GM20431 (cell line): Measurements from ENCODE around the gene HNF1A.

Experiments
- in situ Hi-C: fragments of 300-500 bp; cut with MseI, MboI; formaldehyde crosslinking; loops from one replicate; pipeline ENCODE4 v1.15.0; 2020; ENCODE audit warnings: low sequenced_read_pairs; ENCODE audit not compliant: unreplicated experiment

HNF1A gene

DNA sequence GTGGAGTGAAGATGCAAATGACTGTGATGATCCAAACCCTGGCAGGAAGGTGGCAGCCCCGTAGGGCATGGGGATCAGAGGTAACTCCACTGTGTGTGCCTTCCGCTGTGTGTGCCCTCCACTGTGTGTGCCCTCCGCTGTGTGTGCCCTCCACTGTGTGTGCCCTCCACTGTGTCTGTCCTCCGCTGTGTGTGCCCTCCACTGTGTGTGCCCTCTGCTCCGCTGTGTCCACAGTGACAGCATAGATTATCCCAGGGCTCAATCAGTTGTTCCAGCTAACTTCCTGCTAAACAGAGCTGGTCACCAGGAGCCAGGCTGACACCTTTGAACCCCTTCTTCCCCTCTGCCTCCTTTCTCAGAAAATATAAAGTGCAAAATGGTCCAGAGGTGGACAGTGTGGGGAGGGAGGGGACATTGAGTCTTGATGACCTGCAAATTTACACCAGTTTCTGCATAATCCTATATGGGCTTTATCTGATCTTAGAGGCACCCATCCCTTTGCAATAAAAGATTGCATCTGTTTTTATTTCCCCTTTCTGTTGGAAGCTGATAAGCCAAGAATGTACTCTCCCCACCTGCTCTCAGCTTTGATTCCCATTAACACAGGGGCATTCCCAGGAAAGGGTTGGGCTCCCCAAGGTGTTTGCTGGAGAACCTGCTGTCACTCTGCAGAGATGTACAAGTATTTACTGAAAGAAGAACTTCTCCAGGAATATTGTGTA lies 21.6 kb upstream of the HNF1A start:
- in situ Hi-C loops = no loop called here

GRCh38 chr12:120959111-120959878 lies 19.0 kb upstream of the HNF1A start:
- in situ Hi-C loops = no loop called here

DNA sequence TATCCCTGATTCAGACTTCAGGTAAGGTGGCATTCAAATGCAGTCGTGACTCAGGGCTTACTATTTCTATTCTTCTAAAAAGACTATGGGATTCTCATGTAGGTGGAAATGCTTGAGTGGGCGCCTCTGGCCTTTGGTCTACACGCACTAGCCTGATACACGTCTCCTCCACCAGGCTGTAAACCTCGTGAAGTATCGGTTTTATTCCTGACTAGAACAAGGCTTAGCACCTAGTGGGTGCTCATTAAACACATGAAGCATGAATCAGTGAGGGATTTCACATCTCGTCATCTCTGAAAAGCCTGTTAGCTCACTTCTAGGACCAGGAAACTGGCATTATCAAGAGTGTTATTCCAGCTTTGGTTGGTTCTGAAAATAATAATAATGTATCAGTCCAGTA lies 17.7 kb upstream of the HNF1A start:
- in situ Hi-C loops = no loop called here

DNA sequence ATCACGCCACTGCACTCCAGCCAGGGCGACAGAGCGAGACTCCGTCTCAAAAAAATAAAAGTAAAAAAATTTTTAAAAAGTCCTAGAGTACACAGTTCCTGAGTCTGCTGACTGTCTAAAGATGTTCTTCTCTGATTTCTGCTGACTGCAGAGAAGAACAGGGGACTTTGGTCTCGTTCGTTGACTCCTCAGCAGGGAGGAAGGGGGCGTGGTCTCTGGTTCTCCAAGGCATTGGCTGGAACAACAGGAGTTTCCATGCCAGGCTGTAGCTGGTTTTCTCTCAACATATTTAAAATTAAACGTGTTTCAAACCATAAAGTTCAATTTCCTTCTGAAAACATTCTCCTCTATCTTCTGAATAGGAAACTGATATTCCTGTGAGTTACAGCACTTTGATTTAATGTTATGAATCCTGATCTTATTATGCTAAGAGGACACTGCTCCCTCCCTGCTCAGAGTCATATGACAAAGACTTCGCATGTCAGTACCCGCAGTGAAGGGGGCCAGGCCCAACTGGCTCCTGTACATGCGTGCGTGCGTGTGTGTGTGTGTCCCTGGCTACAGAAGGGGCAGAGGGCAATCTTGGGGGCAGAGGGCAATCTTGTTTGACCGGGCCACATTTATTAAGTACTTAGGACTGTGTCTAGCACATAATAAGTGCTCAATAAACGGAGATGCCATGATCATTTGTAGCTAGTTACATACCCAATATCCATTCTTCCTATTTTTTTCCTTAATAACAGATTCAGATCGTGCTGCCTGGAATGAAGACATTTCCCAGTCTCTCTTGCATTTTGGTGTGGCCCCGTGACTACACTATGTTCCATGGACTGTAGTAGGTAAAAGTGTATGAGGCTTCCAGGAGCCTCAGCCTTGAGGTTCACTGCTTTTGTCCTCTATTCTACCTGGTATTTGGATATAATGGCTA lies 16.5 kb upstream of the HNF1A start:
- in situ Hi-C loops = no loop called here

GRCh38 chr12:120962532-120963020 lies 15.8 kb upstream of the HNF1A start:
- in situ Hi-C loops = no loop called here

GRCh38 chr12:120964298-120964697 lies 14.0 kb upstream of the HNF1A start:
- in situ Hi-C loops = no loop called here

- in situ Hi-C loops = no loop called here
These were observed 12.7 kb upstream of the HNF1A start for GRCh38 chr12:120965534-120966091.

GRCh38 chr12:120970310-120970709 lies 8.0 kb upstream of the HNF1A start:
- in situ Hi-C loops = no loop called here

GRCh38 chr12:120971299-120972180 lies 6.8 kb upstream of the HNF1A start:
- in situ Hi-C loops = no loop called here

DNA sequence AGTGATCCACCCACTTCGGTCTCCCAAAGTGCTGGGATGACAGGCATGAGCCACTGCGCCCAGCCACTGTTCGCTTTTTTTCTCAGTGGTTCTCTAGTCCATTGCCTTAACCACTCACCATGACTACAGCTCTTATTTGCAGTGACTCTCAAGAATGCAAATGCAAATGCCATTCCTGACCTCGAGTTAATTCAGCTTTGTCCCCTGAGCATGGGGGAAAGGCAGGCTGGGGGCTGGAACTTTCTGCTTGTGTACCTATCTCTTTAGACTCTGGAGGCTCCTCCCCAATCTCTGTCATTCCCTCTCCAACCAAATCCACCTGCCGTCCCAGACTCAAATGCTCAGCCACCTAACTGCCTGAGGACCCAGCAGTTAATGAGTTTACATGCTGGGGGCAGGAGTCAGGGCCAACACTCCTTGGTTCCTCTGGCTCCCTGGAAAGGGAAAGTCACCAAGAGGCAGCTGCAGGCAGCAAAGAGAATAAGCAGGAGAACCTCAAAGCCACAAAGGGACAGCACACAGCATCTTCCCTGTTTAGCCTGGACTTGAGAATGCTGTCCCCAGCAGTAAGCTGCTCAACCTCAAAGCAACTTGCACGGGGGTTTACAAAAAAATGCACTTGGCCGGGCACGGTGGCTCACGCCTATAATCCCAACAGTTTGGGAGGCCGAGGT lies 5.3 kb upstream of the HNF1A start:
- in situ Hi-C loops = no loop called here

DNA sequence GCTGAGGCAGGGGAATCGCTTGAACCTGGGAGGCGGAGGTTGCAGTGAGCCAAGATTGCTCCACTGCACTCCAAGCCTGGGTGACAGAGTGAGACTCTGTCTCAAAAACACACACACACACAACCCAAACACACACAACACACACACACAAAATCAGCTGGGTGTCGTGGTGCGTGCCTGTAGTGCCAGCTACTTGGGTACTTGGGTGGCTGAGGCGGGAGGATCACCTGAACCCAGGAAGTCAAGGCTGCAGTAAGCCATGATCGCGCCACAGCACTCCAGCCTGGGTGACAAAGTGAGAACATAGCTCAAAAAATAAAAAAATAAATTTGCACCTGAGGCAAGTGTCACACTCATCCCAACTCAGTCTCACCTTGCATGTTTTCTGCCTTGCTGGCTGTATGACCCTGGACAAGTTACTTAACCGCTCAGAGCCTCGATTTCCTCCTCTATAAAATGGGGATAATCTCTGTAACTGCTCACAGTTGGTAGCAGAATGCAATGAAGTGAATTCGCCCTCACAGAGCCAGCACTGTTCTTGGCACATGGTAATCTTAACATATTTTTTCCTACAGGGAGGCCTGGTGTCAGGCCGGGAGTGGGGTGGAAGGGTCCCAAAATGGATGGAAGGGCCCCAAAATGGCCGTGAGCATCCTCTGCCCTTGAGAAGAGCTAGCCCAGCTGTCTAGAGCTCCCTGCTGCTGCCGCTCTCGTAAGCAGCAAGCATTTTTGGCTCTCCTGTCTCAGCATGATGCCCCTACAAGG lies 630 bp upstream of the HNF1A start:
- in situ Hi-C loops = no loop called here

GRCh38 chr12:120979220-120979861 lies 998 bp downstream of the HNF1A start:
- in situ Hi-C loops = no loop called here

GRCh38 chr12:120979862-120980696 lies 1.7 kb downstream of the HNF1A start:
- in situ Hi-C loops = no loop called here

DNA sequence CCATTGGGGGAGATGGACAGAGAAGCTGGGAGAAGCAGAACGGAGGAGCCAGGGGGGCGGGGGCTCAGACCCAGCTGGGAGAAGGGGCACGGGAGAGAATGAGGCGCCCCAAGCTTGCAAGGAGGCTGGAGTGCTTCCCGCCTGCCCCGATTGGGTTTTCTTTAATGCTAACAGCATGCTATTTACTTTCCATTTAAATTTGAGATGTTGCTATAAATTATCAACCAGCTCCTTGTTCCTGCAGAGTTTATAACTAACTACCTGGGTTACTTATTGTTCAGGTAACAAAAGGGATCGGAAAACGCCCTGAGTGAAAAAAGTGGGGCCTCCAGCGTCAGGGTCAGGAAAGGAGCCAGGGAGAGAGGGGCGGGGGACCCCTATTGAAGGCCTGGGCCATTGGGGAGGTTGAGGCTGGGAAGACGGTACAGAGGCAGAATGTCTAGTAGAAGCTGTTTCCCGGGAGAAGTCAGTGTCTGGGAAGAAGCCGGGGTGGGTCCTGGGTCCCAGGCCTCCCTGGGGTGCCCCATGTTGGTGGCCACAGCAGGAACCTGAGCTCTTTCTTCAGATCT lies 2.5 kb downstream of the HNF1A start:
- in situ Hi-C loops = no loop called here

DNA sequence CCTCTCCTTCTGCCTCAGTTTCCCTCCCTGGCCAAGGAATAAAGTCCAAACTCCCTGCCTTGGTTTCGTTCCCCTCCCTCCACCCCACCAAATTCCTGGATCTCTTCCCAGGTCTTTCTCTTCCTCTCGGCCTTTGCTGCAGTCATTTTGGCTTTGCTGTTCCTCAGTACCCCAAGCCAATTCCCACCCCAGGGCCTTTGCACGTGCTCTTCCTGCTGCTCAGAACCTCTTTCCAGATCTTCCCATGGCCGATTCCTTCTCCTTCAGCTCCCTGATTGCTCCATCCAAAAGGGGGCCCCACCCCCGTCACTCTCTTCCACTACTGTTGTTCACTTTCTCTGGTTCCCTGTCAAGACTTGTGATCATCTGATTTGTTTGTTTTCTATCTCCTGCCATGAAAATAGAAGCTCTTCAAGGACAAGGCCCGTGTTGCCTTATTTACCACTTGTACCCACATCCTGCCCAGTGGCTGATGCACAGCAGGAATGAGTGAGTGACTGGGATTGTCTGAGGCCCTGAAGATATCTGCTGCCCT lies 3.1 kb downstream of the HNF1A start:
- in situ Hi-C loops = no loop called here

- in situ Hi-C loops = no loop called here
These were observed 4.3 kb downstream of the HNF1A start for GRCh38 chr12:120982659-120983058.
